A549 (cell line): ENCODE data around the gene TOX4. TPM values are rescaled to one million over a fixed set of nuclear protein-coding genes. Genes with fewer than 3 reads are reported as not detected.

Experiments
- ATAC-seq, 2 experiments: fragments of 200-7000 bp in 1 of 2; fragments of >200 bp in 1 of 2; cut with Nextera tagmentation in 1 of 2; cut with Tn5 transposase in 1 of 2; 3 replicates each; pipeline versions ENCODE4 v1.8.0 to v1.9.1; 2018 to 2020; ENCODE audit warnings: mild to moderate bottlenecking in 1 of 2, moderate library complexity in 1 of 2
- CTCF ChIA-PET: fragments of 300-600 bp; sonication (Branson Sonifier 250); formaldehyde crosslinking; extraction: SDS; loops from one replicate; lab custom pipeline; 2021; ENCODE audit warnings: antibody characterized with exemption, inconsistent platforms; lab: Yijun Ruan, JAX
- POLR2A ChIA-PET: fragments of 350-600 bp; formaldehyde crosslinking; extraction: SDS; loops from one replicate; lab custom pipeline; 2021; ENCODE audit warnings: antibody characterized with exemption, inconsistent platforms; lab: Yijun Ruan, JAX
- DNase-seq, 2 experiments: peaks; one replicate each; pipeline versions ENCODE4 v3.0.0 to v3.0.0-alpha.2; 2011 to 2016; ENCODE audit warnings: low read depth in 1 of 2, low spot score in 1 of 2
- FAIRE-seq: peaks from 2 replicates; lab custom pipeline; 2011; peaks lifted over from hg19 to GRCh38; lab: Jason Lieb, UNC
- H3K27ac ChIP-seq, 2 experiments: fragments of >200 bp; sonication (Bioruptor Twin); formaldehyde crosslinking; 3 replicates each; pipeline ENCODE4 v1.5.1; 2016 to 2017
- H3K4me1 ChIP-seq: fragments of >200 bp; sonication (Bioruptor Twin); formaldehyde crosslinking; 3 replicates; pipeline ENCODE4 v1.6.1; 2016
- H3K4me2 ChIP-seq: fragments of >200 bp; sonication (Bioruptor Twin); formaldehyde crosslinking; 3 replicates; pipeline ENCODE4 v1.6.1; 2016
- H3K4me3 ChIP-seq: fragments of >200 bp; sonication (Bioruptor Twin); formaldehyde crosslinking; 3 replicates; pipeline ENCODE4 v1.5.1; 2016
- H3K9me3 ChIP-seq: fragments of >200 bp; sonication (Bioruptor Twin); formaldehyde crosslinking; 3 replicates; pipeline ENCODE4 v1.6.1; 2016
- BHLHE40 ChIP-seq: IDR thresholded peaks from 2 replicates; pipeline ENCODE4 v1.6.1; 2012; ENCODE audit warnings: low read depth, low read length, inconsistent platforms
- CEBPB ChIP-seq, 2 experiments: fragments of >200 bp in 1 of 2; sonication (Bioruptor Twin) in 1 of 2; formaldehyde crosslinking in 1 of 2; IDR thresholded peaks; 2 replicates each; pipeline ENCODE4 v1.6.1; 2012 to 2016
- CHD2 ChIP-seq: fragments of 150-350 bp; IDR thresholded peaks from 2 replicates; pipeline ENCODE4 v1.6.1; 2014; ENCODE audit warnings: low read length; ENCODE audit not compliant: partially characterized antibody
- CHD4 ChIP-seq: fragments of 200-600 bp; sonication (generic); IDR thresholded peaks from 2 replicates; pipeline ENCODE4 v1.6.1; 2016; ENCODE audit warnings: antibody characterized with exemption, mild to moderate bottlenecking, borderline replicate concordance
- HEYL ChIP-seq: fragments of 250-450 bp; sonication (Bioruptor Pico); IDR thresholded peaks from 2 replicates; pipeline ENCODE4 v1.8.0; 2021; ENCODE audit warnings: mild to moderate bottlenecking, moderate library complexity
- HOXB13 ChIP-seq: fragments of 250-450 bp; sonication (Bioruptor Pico); IDR thresholded peaks from 2 replicates; pipeline ENCODE4 v1.5.0; 2020; ENCODE audit warnings: low read depth, mild to moderate bottlenecking, moderate library complexity
- JUN ChIP-seq, 2 experiments: fragments of >200 bp; sonication (Bioruptor Twin); formaldehyde crosslinking; IDR thresholded peaks; 2 replicates in 1 of 2; 3 replicates in 1 of 2; pipeline ENCODE4 v1.6.1; 2016 to 2017
- KDM1A ChIP-seq: fragments of 200-600 bp; sonication (generic); IDR thresholded peaks from 2 replicates; pipeline ENCODE4 v1.6.1; 2016; ENCODE audit warnings: low read depth, mild to moderate bottlenecking
- MYC ChIP-seq: IDR thresholded peaks from 2 replicates; pipeline ENCODE4 v1.6.1; 2012; ENCODE audit warnings: mild to moderate bottlenecking, inconsistent platforms, low read length, improper control_type of control experiment, borderline replicate concordance
- NR3C1 ChIP-seq: fragments of >200 bp; sonication (Bioruptor Twin); formaldehyde crosslinking; IDR thresholded peaks from 3 replicates; pipeline ENCODE4 v1.6.1; 2017
- RAD21 ChIP-seq, 2 experiments: fragments of >200 bp in 1 of 2; sonication (Bioruptor Twin) in 1 of 2; formaldehyde crosslinking in 1 of 2; IDR thresholded peaks in 1 of 2; conservative IDR thresholded peaks in 1 of 2; 2 replicates in 1 of 2; 3 replicates in 1 of 2; pipeline ENCODE4 v1.6.1; 2012 to 2018; ENCODE audit warnings: inconsistent platforms in 1 of 2
- RARB ChIP-seq: fragments of 250-450 bp; sonication (Bioruptor Pico); IDR thresholded peaks from 2 replicates; pipeline ENCODE4 v1.8.0; 2021; ENCODE audit warnings: mild to moderate bottlenecking, moderate library complexity
- RFX5 ChIP-seq: fragments of 450-650 bp; IDR thresholded peaks from 2 replicates; pipeline ENCODE4 v1.7.1; 2014; ENCODE audit warnings: antibody characterized with exemption, mild to moderate bottlenecking, moderate library complexity
- SREBF2 ChIP-seq: fragments of 450-650 bp; IDR thresholded peaks from 2 replicates; pipeline ENCODE4 v1.6.1; 2014; ENCODE audit warnings: mild to moderate bottlenecking, moderate library complexity
- WGBS: methylation state at CpG from one replicate; pipeline ENCODE4 v1.1.6; 2017; ENCODE audit errors: missing lambda C conversion rate; 5-methylcytosine and 5-hydroxymethylcytosine counted together
- polyA plus RNA-seq, 4 experiments: library from polyadenylated mRNA; depleted of rRNA in 3 of 4; stranded (reverse); fragments of >200 nt; fragmentation: RNase III in 1 of 4; extraction: RNeasy Plus Mini Kit Qiagen cat#74134 plus additional on column Dnase treatment in 1 of 4; gene quantifications; 2 replicates in 3 of 4; 3 replicates in 1 of 4; pipeline ENCODE4 v1.2.3, GENCODE V29; 2011 to 2017
- TF ChIP-seq, protein P1 (sequence below): fragments of 250-450 bp; sonication (Bioruptor Pico); IDR thresholded peaks from 2 replicates; pipeline ENCODE4 v1.5.0; 2020; ENCODE audit warnings: low read depth, mild to moderate bottlenecking, moderate library complexity
- TF ChIP-seq, protein P2 (sequence below): fragments of >200 bp; sonication (Bioruptor Twin); formaldehyde crosslinking; IDR thresholded peaks from 3 replicates; pipeline ENCODE4 v1.5.1; 2016
- TF ChIP-seq, protein P3 (sequence below): IDR thresholded peaks from 2 replicates; pipeline ENCODE4 v1.6.1; 2012
- TF ChIP-seq, protein P4 (sequence below): fragments of 200-600 bp; sonication (generic); IDR thresholded peaks from 2 replicates; pipeline ENCODE4 v1.6.1; 2016; ENCODE audit warnings: antibody characterized with exemption, mild to moderate bottlenecking, moderate library complexity
- TF ChIP-seq, protein P5 (sequence below): fragments of 250-450 bp; sonication (Bioruptor Pico); IDR thresholded peaks from 2 replicates; pipeline ENCODE4 v1.5.0; 2021; ENCODE audit warnings: mild to moderate bottlenecking, moderate library complexity, borderline replicate concordance

The TOX4 gene
- polyA plus RNA-seq, 2 of the 4 experiments (the other 2 are of a cell fraction), result 48.3 to 76.4 TPM

DNA sequence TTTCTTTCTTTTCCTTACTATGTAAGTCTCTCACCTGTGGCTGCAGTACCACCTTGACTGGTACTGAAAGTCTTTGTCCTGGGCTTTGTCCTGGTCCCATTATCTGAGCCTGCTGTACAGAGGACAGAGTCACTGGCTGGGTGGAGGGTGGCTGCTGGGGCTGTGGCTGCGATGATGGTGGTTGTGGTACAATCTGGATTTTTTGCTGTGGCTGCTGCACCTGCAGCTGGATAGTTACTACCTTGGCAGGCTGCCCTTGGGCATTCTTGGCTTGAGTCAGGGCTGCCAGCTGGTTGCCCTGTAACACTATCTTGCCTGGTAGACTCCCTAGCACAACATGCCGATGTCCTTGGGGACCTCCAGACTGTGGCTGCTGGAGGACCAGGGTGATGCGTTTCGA lies 48.1 kb upstream of the TOX4 start:
- POLR2A ChIA-PET, result no interaction called here
- no peak for TF ChIP-seq KDM1A
- TF ChIP-seq CHD2, result no peak
- TF ChIP-seq NR3C1, result no peak
- TF ChIP-seq, protein P1, sequence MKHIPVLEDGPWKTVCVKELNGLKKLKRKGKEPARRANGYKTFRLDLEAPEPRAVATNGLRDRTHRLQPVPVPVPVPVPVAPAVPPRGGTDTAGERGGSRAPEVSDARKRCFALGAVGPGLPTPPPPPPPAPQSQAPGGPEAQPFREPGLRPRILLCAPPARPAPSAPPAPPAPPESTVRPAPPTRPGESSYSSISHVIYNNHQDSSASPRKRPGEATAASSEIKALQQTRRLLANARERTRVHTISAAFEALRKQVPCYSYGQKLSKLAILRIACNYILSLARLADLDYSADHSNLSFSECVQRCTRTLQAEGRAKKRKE (CRISPR knock-in tag), result no peak
- TF ChIP-seq HEYL (CRISPR knock-in tag), result no peak
- no peak for TF ChIP-seq BHLHE40
- TF ChIP-seq CEBPB (IDR thresholded peaks at IDR 0.05), result no peak
- TF ChIP-seq CHD4, result no peak
- TF ChIP-seq RAD21 (conservative IDR thresholded peaks at IDR 0.05 in 1 of 2, IDR thresholded peaks at IDR 0.05 in 1 of 2), result no peak
- TF ChIP-seq HOXB13 (CRISPR knock-in tag), result no peak
- TF ChIP-seq SREBF2, result no peak
- no peak for TF ChIP-seq RFX5
- TF ChIP-seq, protein P2, sequence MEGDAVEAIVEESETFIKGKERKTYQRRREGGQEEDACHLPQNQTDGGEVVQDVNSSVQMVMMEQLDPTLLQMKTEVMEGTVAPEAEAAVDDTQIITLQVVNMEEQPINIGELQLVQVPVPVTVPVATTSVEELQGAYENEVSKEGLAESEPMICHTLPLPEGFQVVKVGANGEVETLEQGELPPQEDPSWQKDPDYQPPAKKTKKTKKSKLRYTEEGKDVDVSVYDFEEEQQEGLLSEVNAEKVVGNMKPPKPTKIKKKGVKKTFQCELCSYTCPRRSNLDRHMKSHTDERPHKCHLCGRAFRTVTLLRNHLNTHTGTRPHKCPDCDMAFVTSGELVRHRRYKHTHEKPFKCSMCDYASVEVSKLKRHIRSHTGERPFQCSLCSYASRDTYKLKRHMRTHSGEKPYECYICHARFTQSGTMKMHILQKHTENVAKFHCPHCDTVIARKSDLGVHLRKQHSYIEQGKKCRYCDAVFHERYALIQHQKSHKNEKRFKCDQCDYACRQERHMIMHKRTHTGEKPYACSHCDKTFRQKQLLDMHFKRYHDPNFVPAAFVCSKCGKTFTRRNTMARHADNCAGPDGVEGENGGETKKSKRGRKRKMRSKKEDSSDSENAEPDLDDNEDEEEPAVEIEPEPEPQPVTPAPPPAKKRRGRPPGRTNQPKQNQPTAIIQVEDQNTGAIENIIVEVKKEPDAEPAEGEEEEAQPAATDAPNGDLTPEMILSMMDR, result no peak
- TF ChIP-seq, protein P3, sequence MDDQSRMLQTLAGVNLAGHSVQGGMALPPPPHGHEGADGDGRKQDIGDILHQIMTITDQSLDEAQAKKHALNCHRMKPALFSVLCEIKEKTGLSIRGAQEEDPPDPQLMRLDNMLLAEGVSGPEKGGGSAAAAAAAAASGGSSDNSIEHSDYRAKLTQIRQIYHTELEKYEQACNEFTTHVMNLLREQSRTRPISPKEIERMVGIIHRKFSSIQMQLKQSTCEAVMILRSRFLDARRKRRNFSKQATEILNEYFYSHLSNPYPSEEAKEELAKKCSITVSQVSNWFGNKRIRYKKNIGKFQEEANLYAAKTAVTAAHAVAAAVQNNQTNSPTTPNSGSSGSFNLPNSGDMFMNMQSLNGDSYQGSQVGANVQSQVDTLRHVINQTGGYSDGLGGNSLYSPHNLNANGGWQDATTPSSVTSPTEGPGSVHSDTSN, result no peak
- no peak for TF ChIP-seq RARB
- TF ChIP-seq MYC, result no peak
- TF ChIP-seq, protein P4, sequence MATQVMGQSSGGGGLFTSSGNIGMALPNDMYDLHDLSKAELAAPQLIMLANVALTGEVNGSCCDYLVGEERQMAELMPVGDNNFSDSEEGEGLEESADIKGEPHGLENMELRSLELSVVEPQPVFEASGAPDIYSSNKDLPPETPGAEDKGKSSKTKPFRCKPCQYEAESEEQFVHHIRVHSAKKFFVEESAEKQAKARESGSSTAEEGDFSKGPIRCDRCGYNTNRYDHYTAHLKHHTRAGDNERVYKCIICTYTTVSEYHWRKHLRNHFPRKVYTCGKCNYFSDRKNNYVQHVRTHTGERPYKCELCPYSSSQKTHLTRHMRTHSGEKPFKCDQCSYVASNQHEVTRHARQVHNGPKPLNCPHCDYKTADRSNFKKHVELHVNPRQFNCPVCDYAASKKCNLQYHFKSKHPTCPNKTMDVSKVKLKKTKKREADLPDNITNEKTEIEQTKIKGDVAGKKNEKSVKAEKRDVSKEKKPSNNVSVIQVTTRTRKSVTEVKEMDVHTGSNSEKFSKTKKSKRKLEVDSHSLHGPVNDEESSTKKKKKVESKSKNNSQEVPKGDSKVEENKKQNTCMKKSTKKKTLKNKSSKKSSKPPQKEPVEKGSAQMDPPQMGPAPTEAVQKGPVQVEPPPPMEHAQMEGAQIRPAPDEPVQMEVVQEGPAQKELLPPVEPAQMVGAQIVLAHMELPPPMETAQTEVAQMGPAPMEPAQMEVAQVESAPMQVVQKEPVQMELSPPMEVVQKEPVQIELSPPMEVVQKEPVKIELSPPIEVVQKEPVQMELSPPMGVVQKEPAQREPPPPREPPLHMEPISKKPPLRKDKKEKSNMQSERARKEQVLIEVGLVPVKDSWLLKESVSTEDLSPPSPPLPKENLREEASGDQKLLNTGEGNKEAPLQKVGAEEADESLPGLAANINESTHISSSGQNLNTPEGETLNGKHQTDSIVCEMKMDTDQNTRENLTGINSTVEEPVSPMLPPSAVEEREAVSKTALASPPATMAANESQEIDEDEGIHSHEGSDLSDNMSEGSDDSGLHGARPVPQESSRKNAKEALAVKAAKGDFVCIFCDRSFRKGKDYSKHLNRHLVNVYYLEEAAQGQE, result no peak
- TF ChIP-seq, protein P5, sequence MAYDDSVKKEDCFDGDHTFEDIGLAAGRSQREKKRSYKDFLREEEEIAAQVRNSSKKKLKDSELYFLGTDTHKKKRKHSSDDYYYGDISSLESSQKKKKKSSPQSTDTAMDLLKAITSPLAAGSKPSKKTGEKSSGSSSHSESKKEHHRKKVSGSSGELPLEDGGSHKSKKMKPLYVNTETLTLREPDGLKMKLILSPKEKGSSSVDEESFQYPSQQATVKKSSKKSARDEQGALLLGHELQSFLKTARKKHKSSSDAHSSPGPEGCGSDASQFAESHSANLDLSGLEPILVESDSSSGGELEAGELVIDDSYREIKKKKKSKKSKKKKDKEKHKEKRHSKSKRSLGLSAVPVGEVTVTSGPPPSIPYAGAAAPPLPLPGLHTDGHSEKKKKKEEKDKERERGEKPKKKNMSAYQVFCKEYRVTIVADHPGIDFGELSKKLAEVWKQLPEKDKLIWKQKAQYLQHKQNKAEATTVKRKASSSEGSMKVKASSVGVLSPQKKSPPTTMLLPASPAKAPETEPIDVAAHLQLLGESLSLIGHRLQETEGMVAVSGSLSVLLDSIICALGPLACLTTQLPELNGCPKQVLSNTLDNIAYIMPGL, result no peak
- TF ChIP-seq JUN (IDR thresholded peaks at IDR 0.05), result no peak
- FAIRE-seq, result no peak
- no peak for DNase-seq
- Histone ChIP-seq H3K4me2 (no peak overlapping the region), H3K9me3 (no peaks in the 10 kb centered on the region), H3K4me3 (no peak overlapping the region), H3K4me1 (no peaks in the 10 kb centered on the region), H3K27ac (no peak overlapping the region)
- CTCF ChIA-PET, result interaction anchor here (0.8 to 1.3 kb wide), 2 partner anchors 13 to 15 kb away, joined by 3 to 5 read pairs; no protein-coding TSS in a partner anchor
- ATAC-seq, result no peak
- WGBS, result 93% methylated on average over 4 of the region's 4 CpGs
